ENCODE measurements around the gene OMP. TPM values are rescaled to one million over a fixed set of nuclear protein-coding genes. Genes with fewer than 3 reads are reported as not detected.

The OMP gene
- polyA plus RNA-seq, 1 donor from 2014 or later: not detected

DNA sequence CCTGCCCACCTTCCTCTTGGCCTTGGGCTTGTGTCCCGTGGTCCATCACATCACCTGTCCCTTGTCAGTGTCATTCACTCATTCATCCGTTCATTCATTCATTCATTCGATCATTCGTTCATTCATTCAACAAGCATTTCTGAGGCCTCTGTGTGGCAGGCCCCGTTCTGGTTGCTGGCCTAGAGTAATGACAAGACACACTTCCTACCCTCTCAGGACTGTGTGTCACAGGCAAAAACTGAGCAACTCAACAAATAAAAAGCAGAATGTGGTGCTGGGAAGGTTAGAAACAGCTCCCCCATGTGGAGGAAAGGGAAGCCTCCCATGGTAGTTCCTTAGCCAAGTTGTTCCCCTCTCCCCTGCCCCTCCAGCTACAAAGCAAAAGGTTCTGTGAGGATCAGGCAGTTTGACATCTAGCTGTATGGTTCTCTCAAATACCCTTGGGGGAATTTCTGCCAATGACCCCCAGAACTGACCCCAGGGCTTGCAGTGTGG lies 1.6 kb upstream of the OMP start:
- no peaks in the 10 kb centered on the region for H4K20me1 ChIP-seq (ENCODE audit: insufficient read depth)
- H3K79me2 ChIP-seq (replicated peaks; ENCODE audit: insufficient read depth, low read length): no peaks in the 10 kb centered on the region
- no peaks in the 10 kb centered on the region for H3F3A ChIP-seq (ENCODE audit: insufficient read depth, low read length, poor library complexity, severe bottlenecking)
- no peak overlapping the region for H3K27ac ChIP-seq (ENCODE audit: low read length)
- H2AFZ ChIP-seq (ENCODE audit: low read depth, low read length): no peak overlapping the region
- no peak overlapping the region for H3K4me2 ChIP-seq (ENCODE audit: low read length)
- H3K9ac ChIP-seq (ENCODE audit: low read length): no peak overlapping the region
- no peaks in the 10 kb centered on the region for H3K9me3 ChIP-seq (ENCODE audit: low read length)
- no peak for TF ChIP-seq MXI1 (conservative IDR thresholded peaks at IDR 0.05; ENCODE audit: poor library complexity, severe bottlenecking)
- TF ChIP-seq, protein P1, sequence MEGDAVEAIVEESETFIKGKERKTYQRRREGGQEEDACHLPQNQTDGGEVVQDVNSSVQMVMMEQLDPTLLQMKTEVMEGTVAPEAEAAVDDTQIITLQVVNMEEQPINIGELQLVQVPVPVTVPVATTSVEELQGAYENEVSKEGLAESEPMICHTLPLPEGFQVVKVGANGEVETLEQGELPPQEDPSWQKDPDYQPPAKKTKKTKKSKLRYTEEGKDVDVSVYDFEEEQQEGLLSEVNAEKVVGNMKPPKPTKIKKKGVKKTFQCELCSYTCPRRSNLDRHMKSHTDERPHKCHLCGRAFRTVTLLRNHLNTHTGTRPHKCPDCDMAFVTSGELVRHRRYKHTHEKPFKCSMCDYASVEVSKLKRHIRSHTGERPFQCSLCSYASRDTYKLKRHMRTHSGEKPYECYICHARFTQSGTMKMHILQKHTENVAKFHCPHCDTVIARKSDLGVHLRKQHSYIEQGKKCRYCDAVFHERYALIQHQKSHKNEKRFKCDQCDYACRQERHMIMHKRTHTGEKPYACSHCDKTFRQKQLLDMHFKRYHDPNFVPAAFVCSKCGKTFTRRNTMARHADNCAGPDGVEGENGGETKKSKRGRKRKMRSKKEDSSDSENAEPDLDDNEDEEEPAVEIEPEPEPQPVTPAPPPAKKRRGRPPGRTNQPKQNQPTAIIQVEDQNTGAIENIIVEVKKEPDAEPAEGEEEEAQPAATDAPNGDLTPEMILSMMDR (IDR thresholded peaks at IDR 0.05; ENCODE audit: poor library complexity, severe bottlenecking): no peak
- no peak for TF ChIP-seq POLR2AphosphoS5 (IDR thresholded peaks at IDR 0.05)
- TF ChIP-seq TAF1 (IDR thresholded peaks at IDR 0.05; ENCODE audit: low read depth): no peak
- no peak for TF ChIP-seq RAD21 (conservative IDR thresholded peaks at IDR 0.05)
- no peak for TF ChIP-seq EZH2 (IDR thresholded peaks at IDR 0.05; ENCODE audit: borderline replicate concordance, insufficient read depth, low read length, poor library complexity, severe bottlenecking)
- no peak for TF ChIP-seq SMC3 (conservative IDR thresholded peaks at IDR 0.05; ENCODE audit: poor library complexity)
- TF ChIP-seq, protein P2, sequence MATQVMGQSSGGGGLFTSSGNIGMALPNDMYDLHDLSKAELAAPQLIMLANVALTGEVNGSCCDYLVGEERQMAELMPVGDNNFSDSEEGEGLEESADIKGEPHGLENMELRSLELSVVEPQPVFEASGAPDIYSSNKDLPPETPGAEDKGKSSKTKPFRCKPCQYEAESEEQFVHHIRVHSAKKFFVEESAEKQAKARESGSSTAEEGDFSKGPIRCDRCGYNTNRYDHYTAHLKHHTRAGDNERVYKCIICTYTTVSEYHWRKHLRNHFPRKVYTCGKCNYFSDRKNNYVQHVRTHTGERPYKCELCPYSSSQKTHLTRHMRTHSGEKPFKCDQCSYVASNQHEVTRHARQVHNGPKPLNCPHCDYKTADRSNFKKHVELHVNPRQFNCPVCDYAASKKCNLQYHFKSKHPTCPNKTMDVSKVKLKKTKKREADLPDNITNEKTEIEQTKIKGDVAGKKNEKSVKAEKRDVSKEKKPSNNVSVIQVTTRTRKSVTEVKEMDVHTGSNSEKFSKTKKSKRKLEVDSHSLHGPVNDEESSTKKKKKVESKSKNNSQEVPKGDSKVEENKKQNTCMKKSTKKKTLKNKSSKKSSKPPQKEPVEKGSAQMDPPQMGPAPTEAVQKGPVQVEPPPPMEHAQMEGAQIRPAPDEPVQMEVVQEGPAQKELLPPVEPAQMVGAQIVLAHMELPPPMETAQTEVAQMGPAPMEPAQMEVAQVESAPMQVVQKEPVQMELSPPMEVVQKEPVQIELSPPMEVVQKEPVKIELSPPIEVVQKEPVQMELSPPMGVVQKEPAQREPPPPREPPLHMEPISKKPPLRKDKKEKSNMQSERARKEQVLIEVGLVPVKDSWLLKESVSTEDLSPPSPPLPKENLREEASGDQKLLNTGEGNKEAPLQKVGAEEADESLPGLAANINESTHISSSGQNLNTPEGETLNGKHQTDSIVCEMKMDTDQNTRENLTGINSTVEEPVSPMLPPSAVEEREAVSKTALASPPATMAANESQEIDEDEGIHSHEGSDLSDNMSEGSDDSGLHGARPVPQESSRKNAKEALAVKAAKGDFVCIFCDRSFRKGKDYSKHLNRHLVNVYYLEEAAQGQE (IDR thresholded peaks at IDR 0.05; ENCODE audit: borderline replicate concordance): no peak
- TF ChIP-seq EP300 (conservative IDR thresholded peaks at IDR 0.05; ENCODE audit: poor library complexity, severe bottlenecking): no peak
- no peak overlapping the region for H3K4me3 ChIP-seq (ENCODE audit: low read length)
- H3K36me3 ChIP-seq (ENCODE audit: insufficient read depth, low read length): no peaks in the 10 kb centered on the region
- H3K27me3 ChIP-seq (ENCODE audit: insufficient read depth, low read depth, low read length): no peaks in the 10 kb centered on the region
- no peaks in the 10 kb centered on the region for H3K9me2 ChIP-seq (ENCODE audit: insufficient read depth, low read length)

DNA sequence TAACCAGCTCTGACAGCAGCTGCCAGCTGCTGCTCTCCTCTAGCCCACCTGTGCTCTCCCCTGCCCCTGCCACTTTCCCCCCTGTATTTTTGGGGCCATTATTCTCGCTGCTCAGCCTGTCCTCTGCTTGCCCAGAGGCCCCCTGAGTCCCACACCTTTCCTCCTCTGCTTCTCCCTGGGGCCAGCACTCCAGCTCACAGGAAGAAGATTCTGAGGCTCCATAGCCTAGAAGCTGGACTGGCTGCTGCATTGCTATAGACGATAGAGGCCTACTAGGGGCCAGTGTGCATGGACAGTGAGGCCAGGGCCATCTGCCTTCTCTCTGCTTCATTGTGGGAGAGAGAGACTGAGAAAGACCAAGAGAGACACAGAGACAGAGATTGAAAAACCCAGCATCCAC lies 679 bp downstream of the OMP start:
- H4K20me1 ChIP-seq (ENCODE audit: insufficient read depth): no peaks in the 10 kb centered on the region
- H3K27ac ChIP-seq (ENCODE audit: low read length): no peak overlapping the region
- no peaks in the 10 kb centered on the region for H3K27me3 ChIP-seq (ENCODE audit: insufficient read depth, low read depth, low read length)
- H2AFZ ChIP-seq (ENCODE audit: low read depth, low read length): no peak overlapping the region
- H3K4me3 ChIP-seq (ENCODE audit: low read length): no peak overlapping the region
- no peaks in the 10 kb centered on the region for H3K9me3 ChIP-seq (ENCODE audit: low read length)
- H3K4me2 ChIP-seq (ENCODE audit: low read length): no peak overlapping the region
- no peaks in the 10 kb centered on the region for H3K36me3 ChIP-seq (ENCODE audit: insufficient read depth, low read length)
- H3F3A ChIP-seq (ENCODE audit: insufficient read depth, low read length, poor library complexity, severe bottlenecking): no peaks in the 10 kb centered on the region
- H3K9ac ChIP-seq (ENCODE audit: low read length): no peak overlapping the region
- no peaks in the 10 kb centered on the region for H3K9me2 ChIP-seq (ENCODE audit: insufficient read depth, low read length)
- H3K79me2 ChIP-seq (replicated peaks; ENCODE audit: insufficient read depth, low read length): no peaks in the 10 kb centered on the region
- TF ChIP-seq, protein P2 (IDR thresholded peaks at IDR 0.05; ENCODE audit: borderline replicate concordance): no peak
- TF ChIP-seq EZH2 (IDR thresholded peaks at IDR 0.05; ENCODE audit: borderline replicate concordance, insufficient read depth, low read length, poor library complexity, severe bottlenecking): no peak
- no peak for TF ChIP-seq POLR2AphosphoS5 (IDR thresholded peaks at IDR 0.05)
- TF ChIP-seq RAD21 (conservative IDR thresholded peaks at IDR 0.05): no peak
- TF ChIP-seq, protein P1 (IDR thresholded peaks at IDR 0.05; ENCODE audit: poor library complexity, severe bottlenecking): no peak
- TF ChIP-seq MXI1 (conservative IDR thresholded peaks at IDR 0.05; ENCODE audit: poor library complexity, severe bottlenecking): no peak
- TF ChIP-seq TAF1 (IDR thresholded peaks at IDR 0.05; ENCODE audit: low read depth): no peak
- TF ChIP-seq EP300 (conservative IDR thresholded peaks at IDR 0.05; ENCODE audit: poor library complexity, severe bottlenecking): no peak
